ENCODE measurements around the gene NEK6. TPM values are rescaled to one million over a fixed set of nuclear protein-coding genes. Genes with fewer than 3 reads are reported as not detected.

The NEK6 gene
- total RNA-seq, 1 donor from 2014 or later = 115 TPM

DNA sequence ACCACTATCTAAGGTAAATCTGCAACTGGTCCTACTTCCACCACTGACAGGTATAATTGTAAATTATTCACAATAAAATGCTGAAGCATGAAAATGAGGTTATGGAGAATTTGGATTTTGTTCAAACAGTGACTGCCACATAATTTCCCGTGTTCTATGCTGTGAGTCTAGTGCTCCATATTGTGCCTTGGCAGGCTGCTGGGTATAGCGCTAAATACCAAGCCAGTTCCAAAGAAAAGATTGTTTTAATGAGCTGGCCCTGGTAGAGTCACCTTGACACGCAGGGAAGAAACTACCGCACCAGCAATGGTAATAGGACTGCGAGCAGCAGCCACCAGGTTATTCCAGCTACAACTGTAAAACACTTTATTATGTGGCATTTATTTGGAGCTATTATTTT lies 127.1 kb downstream of the NEK6 start:
- TF ChIP-seq, protein P1, sequence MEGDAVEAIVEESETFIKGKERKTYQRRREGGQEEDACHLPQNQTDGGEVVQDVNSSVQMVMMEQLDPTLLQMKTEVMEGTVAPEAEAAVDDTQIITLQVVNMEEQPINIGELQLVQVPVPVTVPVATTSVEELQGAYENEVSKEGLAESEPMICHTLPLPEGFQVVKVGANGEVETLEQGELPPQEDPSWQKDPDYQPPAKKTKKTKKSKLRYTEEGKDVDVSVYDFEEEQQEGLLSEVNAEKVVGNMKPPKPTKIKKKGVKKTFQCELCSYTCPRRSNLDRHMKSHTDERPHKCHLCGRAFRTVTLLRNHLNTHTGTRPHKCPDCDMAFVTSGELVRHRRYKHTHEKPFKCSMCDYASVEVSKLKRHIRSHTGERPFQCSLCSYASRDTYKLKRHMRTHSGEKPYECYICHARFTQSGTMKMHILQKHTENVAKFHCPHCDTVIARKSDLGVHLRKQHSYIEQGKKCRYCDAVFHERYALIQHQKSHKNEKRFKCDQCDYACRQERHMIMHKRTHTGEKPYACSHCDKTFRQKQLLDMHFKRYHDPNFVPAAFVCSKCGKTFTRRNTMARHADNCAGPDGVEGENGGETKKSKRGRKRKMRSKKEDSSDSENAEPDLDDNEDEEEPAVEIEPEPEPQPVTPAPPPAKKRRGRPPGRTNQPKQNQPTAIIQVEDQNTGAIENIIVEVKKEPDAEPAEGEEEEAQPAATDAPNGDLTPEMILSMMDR (IDR thresholded peaks at IDR 0.05) = no peak
- no peak for DNase-seq (ENCODE audit: extremely low spot score, unreplicated experiment)
- Mint-ChIP-seq H3K9me3 (ENCODE audit: unreplicated experiment) (no peaks in the 10 kb centered on the region), H3K27ac (ENCODE audit: unreplicated experiment) (peak overlapping the region; percentile 3), H3K36me3 (ENCODE audit: unreplicated experiment) (peaks cover 29% of the 10 kb centered on the region), H3K4me1 (ENCODE audit: unreplicated experiment) (peaks cover 13% of the 10 kb centered on the region), H3K4me3 (ENCODE audit: unreplicated experiment) (no peak overlapping the region), H3K27me3 (ENCODE audit: unreplicated experiment) (no peaks in the 10 kb centered on the region)

DNA sequence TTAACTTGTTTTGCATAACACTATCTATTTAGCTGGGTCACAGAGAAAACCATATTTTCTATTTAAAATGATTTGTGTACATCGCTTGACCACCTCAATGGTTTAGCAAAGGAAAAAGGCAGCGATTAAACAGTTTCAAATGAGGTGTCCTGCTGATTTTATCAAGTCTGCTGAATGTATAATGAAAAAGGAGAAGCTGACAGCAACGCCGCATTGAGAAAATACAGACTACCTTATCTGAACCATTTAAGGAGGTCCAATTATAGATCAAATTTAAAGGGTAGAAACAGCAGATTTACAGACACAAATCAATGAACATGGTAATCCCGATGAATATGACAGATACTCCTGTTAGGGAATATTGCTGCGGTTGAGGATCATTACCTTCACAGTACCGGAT lies 127.9 kb downstream of the NEK6 start:
- Mint-ChIP-seq H3K27ac (ENCODE audit: unreplicated experiment) (no peak overlapping the region), H3K4me3 (ENCODE audit: unreplicated experiment) (no peak overlapping the region), H3K36me3 (ENCODE audit: unreplicated experiment) (peaks cover 24% of the 10 kb centered on the region), H3K9me3 (ENCODE audit: unreplicated experiment) (no peaks in the 10 kb centered on the region), H3K4me1 (ENCODE audit: unreplicated experiment) (peaks cover 18% of the 10 kb centered on the region), H3K27me3 (ENCODE audit: unreplicated experiment) (no peaks in the 10 kb centered on the region)
- no peak for DNase-seq (ENCODE audit: extremely low spot score, unreplicated experiment)
- TF ChIP-seq, protein P1 (IDR thresholded peaks at IDR 0.05) = no peak

DNA sequence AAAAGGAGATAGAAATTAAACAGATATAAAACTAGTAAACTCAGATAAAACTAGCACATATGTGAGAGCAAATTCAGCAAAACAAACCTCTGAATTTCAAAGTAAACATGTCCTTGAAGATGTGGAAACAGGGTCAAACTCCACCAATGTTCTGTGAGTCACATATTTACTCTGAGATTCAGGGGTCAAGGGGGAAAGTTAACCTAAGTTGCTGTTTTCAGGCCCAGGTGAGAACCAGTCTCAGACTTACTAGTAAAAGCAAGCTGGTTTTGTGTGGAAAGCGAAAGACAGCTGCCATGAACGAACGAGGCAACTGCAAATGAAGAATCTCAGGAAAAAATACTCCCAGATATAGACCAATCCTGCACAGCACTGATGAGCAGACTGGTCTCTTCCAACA lies 128.5 kb downstream of the NEK6 start:
- no peak for DNase-seq (ENCODE audit: extremely low spot score, unreplicated experiment)
- H3K4me3 Mint-ChIP-seq (ENCODE audit: unreplicated experiment) = no peak overlapping the region
- H3K36me3 Mint-ChIP-seq (ENCODE audit: unreplicated experiment) = peaks cover 24% of the 10 kb centered on the region
- H3K9me3 Mint-ChIP-seq (ENCODE audit: unreplicated experiment) = no peaks in the 10 kb centered on the region
- TF ChIP-seq, protein P1 (IDR thresholded peaks at IDR 0.05) = no peak
- no peak overlapping the region for H3K27ac Mint-ChIP-seq (ENCODE audit: unreplicated experiment)
- H3K27me3 Mint-ChIP-seq (ENCODE audit: unreplicated experiment) = no peaks in the 10 kb centered on the region
- H3K4me1 Mint-ChIP-seq (ENCODE audit: unreplicated experiment) = peaks cover 23% of the 10 kb centered on the region

DNA sequence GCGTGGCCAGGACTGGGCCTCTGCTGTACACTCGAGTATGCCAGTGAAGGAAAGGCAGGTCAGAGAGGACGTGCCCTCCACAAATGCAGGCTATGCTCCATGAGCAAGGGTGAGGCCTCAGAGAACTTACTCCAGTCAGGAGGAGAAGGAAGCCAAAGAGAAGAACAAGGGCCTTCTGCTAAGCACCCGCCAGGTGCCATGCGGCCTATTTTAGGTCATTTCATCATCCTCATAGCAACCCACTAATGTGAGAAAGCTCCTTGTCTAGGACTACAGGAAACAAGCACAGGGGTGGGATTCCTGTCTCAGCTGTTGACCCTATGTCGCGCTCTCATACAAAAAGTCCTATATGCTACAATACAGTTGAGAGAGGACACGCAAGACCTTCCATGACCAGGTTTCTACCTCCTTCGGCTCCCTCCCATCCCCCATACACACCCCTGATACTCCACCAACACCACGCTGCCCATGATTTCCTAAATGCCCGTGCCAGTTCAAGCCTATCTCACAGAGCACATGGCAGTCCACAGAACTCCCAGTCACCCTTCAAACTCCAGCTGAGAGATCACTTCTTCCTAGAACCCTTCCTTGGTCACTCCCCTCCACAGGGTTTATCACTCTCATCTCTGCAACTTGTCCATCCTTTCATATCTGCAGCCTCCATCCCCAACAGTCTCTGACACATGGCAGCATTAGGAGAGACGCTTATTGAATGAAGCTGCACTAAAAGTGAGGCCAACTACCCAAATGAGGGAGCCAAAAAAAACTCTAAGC lies 130.7 kb downstream of the NEK6 start:
- Mint-ChIP-seq H3K4me1 (ENCODE audit: unreplicated experiment) (peaks cover 45% of the 10 kb centered on the region), H3K9me3 (ENCODE audit: unreplicated experiment) (no peaks in the 10 kb centered on the region), H3K27me3 (ENCODE audit: unreplicated experiment) (no peaks in the 10 kb centered on the region), H3K36me3 (ENCODE audit: unreplicated experiment) (peaks cover 13% of the 10 kb centered on the region), H3K4me3 (ENCODE audit: unreplicated experiment) (no peak overlapping the region), H3K27ac (ENCODE audit: unreplicated experiment) (no peak overlapping the region)
- DNase-seq (ENCODE audit: extremely low spot score, unreplicated experiment) = no peak
- TF ChIP-seq, protein P1 (IDR thresholded peaks at IDR 0.05) = no peak

DNA sequence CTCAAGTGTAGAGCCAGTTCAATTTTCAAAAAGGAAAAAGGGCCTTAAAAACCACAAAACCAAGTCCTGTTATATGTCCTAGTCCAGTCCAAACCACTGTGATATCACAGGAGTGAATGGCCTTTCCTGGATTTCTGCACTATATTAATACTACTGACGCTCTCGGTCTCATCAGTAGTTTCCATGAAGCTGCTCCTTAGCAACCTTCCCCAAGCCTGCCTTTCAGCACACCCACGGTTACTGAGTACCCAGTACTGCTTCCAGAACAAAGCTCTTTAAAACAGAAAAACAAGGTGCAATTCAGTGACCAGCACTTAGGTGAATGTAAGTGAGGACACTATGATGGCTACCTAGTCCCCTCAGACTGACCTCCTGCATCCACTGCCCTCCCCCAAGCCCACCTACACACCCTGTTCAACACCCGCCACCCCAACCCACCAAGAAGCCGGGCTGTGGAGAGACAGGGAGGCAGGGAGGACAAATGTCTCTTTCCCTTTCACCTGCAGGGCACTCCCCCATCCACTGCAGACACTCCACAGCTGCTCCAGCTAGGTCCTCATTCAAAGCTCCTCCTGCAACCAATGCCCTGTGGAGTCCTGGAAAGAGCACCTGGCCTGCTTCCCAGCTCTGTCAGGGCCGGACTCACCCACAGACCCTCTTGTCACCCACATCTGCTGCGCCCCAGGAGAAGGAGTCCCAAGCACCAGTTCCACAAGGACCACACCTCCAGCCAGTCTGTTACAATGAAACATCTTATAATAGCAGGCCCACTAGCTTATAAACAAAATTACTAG lies 131.6 kb downstream of the NEK6 start:
- peaks cover 4% of the 10 kb centered on the region for H3K36me3 Mint-ChIP-seq (ENCODE audit: unreplicated experiment)
- H3K27me3 Mint-ChIP-seq (ENCODE audit: unreplicated experiment) = no peaks in the 10 kb centered on the region
- no peaks in the 10 kb centered on the region for H3K9me3 Mint-ChIP-seq (ENCODE audit: unreplicated experiment)
- no peak overlapping the region for H3K4me3 Mint-ChIP-seq (ENCODE audit: unreplicated experiment)
- no peak for DNase-seq (ENCODE audit: extremely low spot score, unreplicated experiment)
- TF ChIP-seq, protein P1 (IDR thresholded peaks at IDR 0.05) = no peak
- H3K27ac Mint-ChIP-seq (ENCODE audit: unreplicated experiment) = no peak overlapping the region
- H3K4me1 Mint-ChIP-seq (ENCODE audit: unreplicated experiment) = peaks cover 47% of the 10 kb centered on the region

All from osteocyte (in vitro differentiated cells).